Measurements from ENCODE around the gene PADI4. TPM values are rescaled to one million over a fixed set of nuclear protein-coding genes. Genes with fewer than 3 reads are reported as not detected.
"Not testable (repeated sequence)": the region's sequence is repeated elsewhere in the genome, so short reads cannot be mapped to it uniquely, and the experiment has no call there.

The PADI4 gene
- total and polyA plus RNA-seq, 5 donors = 0.05 to 0.40 (median 0.18) TPM; not detected in 2

- WGBS = 69% methylated on average over 7 of the region's 7 CpGs
- ATAC-seq = no peak
- Histone ChIP-seq H3K9me3 (ENCODE audit: control insufficient read depth, low read length) (no peaks in the 10 kb centered on the region), H3K27ac (ENCODE audit: low read length) (no peak overlapping the region), H3K4me3 (ENCODE audit: low read length) (no peak overlapping the region), H3K4me1 (ENCODE audit: control insufficient read depth, insufficient read depth, low read length) (no peaks in the 10 kb centered on the region), H3K27me3 (ENCODE audit: control insufficient read depth, insufficient read depth) (no peaks in the 10 kb centered on the region)
- DNase-seq = no peak
- intact Hi-C loops (cut with DNase I) = loop anchor here in 2 of 4 donors (5.0 to 10.0 kb wide), 2 partner anchors 215 to 217 kb away; no protein-coding TSS in a partner anchor
Observed at GRCh38 chr1:17339521-17339920, 31.5 kb downstream of the PADI4 start.

- no peaks in the 10 kb centered on the region for H3K4me1 ChIP-seq (ENCODE audit: control insufficient read depth, insufficient read depth, low read length)
- H3K27me3 ChIP-seq (ENCODE audit: control insufficient read depth, insufficient read depth) = no peaks in the 10 kb centered on the region
- no peak overlapping the region for H3K4me3 ChIP-seq (ENCODE audit: low read length)
- no peaks in the 10 kb centered on the region for H3K9me3 ChIP-seq (ENCODE audit: control insufficient read depth, low read length)
- no peak for ATAC-seq
- WGBS = 78% methylated on average over 8 of the region's 8 CpGs
- no peak overlapping the region for H3K27ac ChIP-seq (ENCODE audit: low read length)
- intact Hi-C loops (cut with DNase I) = no loop called here
- no peak for DNase-seq
Observed at GRCh38 chr1:17340358-17340757, 32.4 kb downstream of the PADI4 start.

- H3K27me3 ChIP-seq (ENCODE audit: control insufficient read depth, insufficient read depth) = no peaks in the 10 kb centered on the region
- no peak overlapping the region for H3K4me3 ChIP-seq (ENCODE audit: low read length)
- intact Hi-C loops (cut with DNase I) = no loop called here
- 60% methylated on average over 17 of the region's 17 CpGs for WGBS
- ATAC-seq (no peak), DNase-seq (peak in 1 of 3 donors; percentile 43)
- H3K9me3 ChIP-seq (ENCODE audit: control insufficient read depth, low read length) = no peaks in the 10 kb centered on the region
- H3K4me1 ChIP-seq (ENCODE audit: control insufficient read depth, insufficient read depth, low read length) = no peaks in the 10 kb centered on the region
- H3K27ac ChIP-seq (ENCODE audit: low read length) = no peak overlapping the region
Observed at GRCh38 chr1:17342014-17342441, 34.0 kb downstream of the PADI4 start.

GRCh38 chr1:17345506-17345905 is 37.5 kb downstream of the PADI4 start:
- H3K27ac ChIP-seq (ENCODE audit: low read length); H3K27me3 ChIP-seq (ENCODE audit: control insufficient read depth, insufficient read depth); DNase-seq; ATAC-seq; H3K4me3 ChIP-seq (ENCODE audit: low read length); intact Hi-C loops (cut with DNase I); H3K9me3 ChIP-seq (ENCODE audit: control insufficient read depth, low read length); H3K4me1 ChIP-seq (ENCODE audit: control insufficient read depth, insufficient read depth, low read length): not testable (repeated sequence)
- WGBS = 82% methylated on average over 5 of the region's 5 CpGs

GRCh38 chr1:17346046-17346789 is 38.2 kb downstream of the PADI4 start:
- Histone ChIP-seq H3K4me1 (ENCODE audit: control insufficient read depth, insufficient read depth, low read length) (no peaks in the 10 kb centered on the region), H3K27ac (ENCODE audit: low read length) (no peak overlapping the region), H3K4me3 (ENCODE audit: low read length) (no peak overlapping the region), H3K27me3 (ENCODE audit: control insufficient read depth, insufficient read depth) (no peaks in the 10 kb centered on the region), H3K9me3 (ENCODE audit: control insufficient read depth, low read length) (no peaks in the 10 kb centered on the region)
- no peak for DNase-seq
- ATAC-seq = no peak
- intact Hi-C loops (cut with DNase I) = no loop called here
- WGBS = 81% methylated on average over 9 of the region's 9 CpGs

- WGBS = 69% methylated on average over 19 of the region's 19 CpGs
- no peaks in the 10 kb centered on the region for H3K9me3 ChIP-seq (ENCODE audit: control insufficient read depth, low read length)
- H3K27me3 ChIP-seq (ENCODE audit: control insufficient read depth, insufficient read depth) = no peaks in the 10 kb centered on the region
- no peak for ATAC-seq
- H3K27ac ChIP-seq (ENCODE audit: low read length) = no peak overlapping the region
- H3K4me1 ChIP-seq (ENCODE audit: control insufficient read depth, insufficient read depth, low read length) = no peaks in the 10 kb centered on the region
- H3K4me3 ChIP-seq (ENCODE audit: low read length) = no peak overlapping the region
- intact Hi-C loops (cut with DNase I) = no loop called here
- no peak for DNase-seq
Observed at GRCh38 chr1:17347769-17348592, 40.0 kb downstream of the PADI4 start.

GRCh38 chr1:17348593-17349234 is 40.7 kb downstream of the PADI4 start:
- no peaks in the 10 kb centered on the region for H3K27me3 ChIP-seq (ENCODE audit: control insufficient read depth, insufficient read depth)

GRCh38 chr1:17350083-17350482 is 42.1 kb downstream of the PADI4 start:
- 44% methylated on average over 8 of the region's 8 CpGs for WGBS
- intact Hi-C loops (cut with DNase I) = no loop called here
- Histone ChIP-seq H3K4me3 (ENCODE audit: low read length) (no peak overlapping the region), H3K4me1 (ENCODE audit: control insufficient read depth, insufficient read depth, low read length) (no peaks in the 10 kb centered on the region), H3K9me3 (ENCODE audit: control insufficient read depth, low read length) (no peaks in the 10 kb centered on the region), H3K27me3 (ENCODE audit: control insufficient read depth, insufficient read depth) (no peaks in the 10 kb centered on the region), H3K27ac (ENCODE audit: low read length) (no peak overlapping the region)
- DNase-seq (no peak), ATAC-seq (no peak)

More at GRCh38 chr1:17348593-17349234, 40.7 kb downstream of the PADI4 start:
- no peak overlapping the region for H3K27ac ChIP-seq (ENCODE audit: low read length)
- no peaks in the 10 kb centered on the region for H3K9me3 ChIP-seq (ENCODE audit: control insufficient read depth, low read length)
- WGBS = 67% methylated on average over 14 of the region's 14 CpGs
- no peak for DNase-seq
- H3K4me3 ChIP-seq (ENCODE audit: low read length) = no peak overlapping the region
- no peaks in the 10 kb centered on the region for H3K4me1 ChIP-seq (ENCODE audit: control insufficient read depth, insufficient read depth, low read length)
- ATAC-seq = no peak
- intact Hi-C loops (cut with DNase I) = no loop called here

- DNase-seq = no peak
- H3K9me3 ChIP-seq (ENCODE audit: control insufficient read depth, low read length) = no peaks in the 10 kb centered on the region
- WGBS = 79% methylated on average over 7 of the region's 7 CpGs
- H3K27me3 ChIP-seq (ENCODE audit: control insufficient read depth, insufficient read depth) = no peaks in the 10 kb centered on the region
- H3K4me1 ChIP-seq (ENCODE audit: control insufficient read depth, insufficient read depth, low read length) = no peaks in the 10 kb centered on the region
- no peak overlapping the region for H3K27ac ChIP-seq (ENCODE audit: low read length)
- ATAC-seq = no peak
- intact Hi-C loops (cut with DNase I) = no loop called here
- H3K4me3 ChIP-seq (ENCODE audit: low read length) = no peak overlapping the region
Observed at GRCh38 chr1:17350928-17351446, 43.0 kb downstream of the PADI4 start.

- ATAC-seq (no peak), DNase-seq (no peak)
- Histone ChIP-seq H3K4me1 (ENCODE audit: control insufficient read depth, insufficient read depth, low read length) (no peaks in the 10 kb centered on the region), H3K4me3 (ENCODE audit: low read length) (no peak overlapping the region), H3K27me3 (ENCODE audit: control insufficient read depth, insufficient read depth) (no peaks in the 10 kb centered on the region), H3K9me3 (ENCODE audit: control insufficient read depth, low read length) (no peaks in the 10 kb centered on the region), H3K27ac (ENCODE audit: low read length) (no peak overlapping the region)
- intact Hi-C loops (cut with DNase I) = no loop called here
- 76% methylated on average over 8 of the region's 8 CpGs for WGBS
Observed at GRCh38 chr1:17351598-17352324, 43.8 kb downstream of the PADI4 start.

Data from right cardiac atrium (tissue), 5 donors.